CD4-positive, alpha-beta memory T cell (primary cell): Measurements from ENCODE around the gene TBC1D14. TPM values are rescaled to one million over a fixed set of nuclear protein-coding genes. Genes with fewer than 3 reads are reported as not detected.

ENCODE experiments used
- CTCF ChIA-PET: fragments of 350-600 bp; sonication (Branson Sonifier 250); formaldehyde crosslinking; loops from one replicate; lab custom pipeline; 2021; ENCODE audit warnings: inconsistent platforms; ENCODE audit not compliant: partially characterized antibody; lab: Charles Lee
- POLR2A ChIA-PET: fragments of 350-600 bp; sonication (Branson Sonifier 250); formaldehyde crosslinking; loops from one replicate; lab custom pipeline; 2021; ENCODE audit not compliant: partially characterized antibody; lab: Charles Lee
- DNase-seq, 5 donors: peaks; one replicate each; pipeline versions ENCODE4 v3.0.0 to v3.0.0-alpha.2; 2020 to 2022; ENCODE audit warnings: mixed read lengths in 1 of 5
- H3K27ac ChIP-seq: one replicate; pipeline ENCODE4 v1.7.0; 2013; ENCODE audit warnings: low read depth, low read length
- H3K27me3 ChIP-seq: 2 replicates; pipeline ENCODE4 v1.7.0; 2013; ENCODE audit warnings: mild to moderate bottlenecking, low read length, moderate library complexity; ENCODE audit not compliant: insufficient read depth
- H3K36me3 ChIP-seq: 2 replicates; pipeline ENCODE4 v1.7.0; 2013; ENCODE audit warnings: mild to moderate bottlenecking, low read length, moderate library complexity; ENCODE audit not compliant: insufficient read depth
- H3K4me1 ChIP-seq: 2 replicates; pipeline ENCODE4 v1.7.0; 2013; ENCODE audit warnings: mild to moderate bottlenecking, low read length, moderate library complexity; ENCODE audit not compliant: insufficient read depth
- H3K4me3 ChIP-seq, 2 donors: one replicate each; pipeline ENCODE4 v1.7.0; 2013; ENCODE audit warnings: low read length in 2 of 2, mild to moderate bottlenecking in 1 of 2
- H3K9me3 ChIP-seq, 2 donors: one replicate each; pipeline ENCODE4 v1.7.0; 2013; ENCODE audit warnings: low read length in 2 of 2, control low read depth in 1 of 2; ENCODE audit not compliant: control insufficient read depth in 1 of 2
- H3K27ac Mint-ChIP-seq, 7 donors: one replicate each; pipeline ENCODE4 v1.8.0; 2020 to 2021; ENCODE audit warnings: mixed read lengths in 7 of 7, mild to moderate bottlenecking in 6 of 7, inconsistent platforms in 3 of 7, moderate library complexity in 3 of 7
- H3K27me3 Mint-ChIP-seq, 2 donors: one replicate each; pipeline ENCODE4 v1.8.0; 2020 to 2021; ENCODE audit warnings: mixed read lengths in 2 of 2
- H3K36me3 Mint-ChIP-seq, 2 donors: one replicate each; pipeline ENCODE4 v1.8.0; 2020 to 2021; ENCODE audit warnings: mixed read lengths in 2 of 2, inconsistent platforms in 1 of 2, mild to moderate bottlenecking in 1 of 2
- H3K4me1 Mint-ChIP-seq, 4 donors: one replicate each; pipeline ENCODE4 v1.8.0; 2020 to 2021; ENCODE audit warnings: mixed read lengths in 4 of 4, mild to moderate bottlenecking in 1 of 4
- H3K4me3 Mint-ChIP-seq, 8 donors: one replicate each; pipeline ENCODE4 v1.8.0; 2020 to 2021; ENCODE audit warnings: mixed read lengths in 8 of 8, mild to moderate bottlenecking in 7 of 8, moderate library complexity in 6 of 8, inconsistent platforms in 3 of 8
- H3K9me3 Mint-ChIP-seq, 8 donors: one replicate each; pipeline ENCODE4 v1.8.0; 2020 to 2021; ENCODE audit warnings: mixed read lengths in 8 of 8, mild to moderate bottlenecking in 5 of 8, inconsistent platforms in 3 of 8, moderate library complexity in 1 of 8
- intact Hi-C: fragments of 100-400 bp; cut with micrococcal nuclease; formaldehyde crosslinking; loops from one replicate; pipeline ENCODE4 v1.15.1; 2023
- polyA plus RNA-seq, 2 donors: library from polyadenylated mRNA; unstranded; fragments of 300-500 nt; fragmentation: Illumina TruSeq; gene quantifications; one replicate each; pipeline ENCODE4 v1.2.3, GENCODE V29; 2021
- total RNA-seq, 2 experiments: library from RNA; stranded (reverse); gene quantifications; one replicate each; pipeline ENCODE4 v1.2.3, GENCODE V29; 2021

Gene TBC1D14
- total and polyA plus RNA-seq, 4 experiments from 2014 or later, result 40.7 to 80.7 (median 63.0) TPM

DNA sequence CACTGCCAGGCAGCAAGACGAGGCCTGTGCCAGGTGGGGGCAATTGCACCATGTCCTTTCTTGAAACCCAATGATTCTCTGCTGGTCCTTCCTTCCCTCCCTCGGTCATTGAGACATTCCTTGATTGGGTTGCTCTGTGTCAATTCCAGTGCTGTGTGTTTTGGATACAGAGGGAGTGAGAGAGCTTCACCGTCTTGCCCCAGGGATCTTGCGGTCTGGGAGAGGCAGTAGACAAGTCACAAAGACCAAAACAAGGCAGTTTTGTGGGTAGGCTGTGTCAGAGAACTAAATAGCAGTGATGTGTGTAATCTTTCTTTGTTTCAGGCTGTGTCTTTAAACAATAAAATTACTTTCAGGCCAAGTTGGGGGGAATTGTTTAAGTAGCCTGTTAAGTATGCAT lies 94.7 kb downstream of the TBC1D14 start:
- H3K4me1 Mint-ChIP-seq, result peaks cover 4 to 13% (median 5%) of the 10 kb centered on the region in 4 donors
- POLR2A ChIA-PET, result interaction anchor here (1.0 kb wide), 1 partner anchor 16 kb away, joined by 4 read pairs; no protein-coding TSS in a partner anchor
- peak overlapping the region in 2 of 7 donors; percentile 57 to 70 for H3K27ac Mint-ChIP-seq
- no peaks in the 10 kb centered on the region for H3K27me3 Mint-ChIP-seq
- Histone ChIP-seq H3K9me3 (no peaks in the 10 kb centered on the region), H3K4me3 (no peak overlapping the region), H3K36me3 (peaks cover 64% of the 10 kb centered on the region), H3K4me1 (peaks cover 6% of the 10 kb centered on the region), H3K27me3 (no peaks in the 10 kb centered on the region), H3K27ac (no peak overlapping the region)
- CTCF ChIA-PET, result interaction anchor here (0.8 kb wide), 1 partner anchor 131 kb away, joined by 4 read pairs; no protein-coding TSS in a partner anchor
- H3K9me3 Mint-ChIP-seq, result peaks cover 0 to 2% (median 0%) of the 10 kb centered on the region in 8 donors
- no peak for DNase-seq
- intact Hi-C loops, result no loop called here
- peaks cover 54 to 76% of the 10 kb centered on the region in 2 donors for H3K36me3 Mint-ChIP-seq
- no peak overlapping the region for H3K4me3 Mint-ChIP-seq

GRCh38 chr4:7005571-7005970 lies 95.9 kb downstream of the TBC1D14 start:
- no peaks in the 10 kb centered on the region for H3K27me3 Mint-ChIP-seq
- ChIA-PET CTCF (interaction anchor here (1.2 to 1.5 kb wide), 2 partner anchors 13 to 32 kb away, joined by 3 read pairs; no protein-coding TSS in a partner anchor), POLR2A (interaction anchor here (1.0 kb wide), 1 partner anchor 37 kb away, joined by 3 read pairs; no protein-coding TSS in a partner anchor)
- Histone ChIP-seq H3K36me3 (peaks cover 62% of the 10 kb centered on the region), H3K4me3 (no peak overlapping the region), H3K27me3 (no peaks in the 10 kb centered on the region), H3K4me1 (no peaks in the 10 kb centered on the region), H3K27ac (no peak overlapping the region), H3K9me3 (no peaks in the 10 kb centered on the region)
- intact Hi-C loops, result no loop called here
- no peak for DNase-seq
- H3K4me1 Mint-ChIP-seq, result peaks cover 0 to 6% (median 3%) of the 10 kb centered on the region in 4 donors
- peak overlapping the region in 1 of 8 donors; percentile 31 for H3K4me3 Mint-ChIP-seq
- peaks cover 51 to 76% of the 10 kb centered on the region in 2 donors for H3K36me3 Mint-ChIP-seq
- no peak overlapping the region for H3K27ac Mint-ChIP-seq
- H3K9me3 Mint-ChIP-seq, result peaks cover 0 to 2% (median 0%) of the 10 kb centered on the region in 8 donors

DNA sequence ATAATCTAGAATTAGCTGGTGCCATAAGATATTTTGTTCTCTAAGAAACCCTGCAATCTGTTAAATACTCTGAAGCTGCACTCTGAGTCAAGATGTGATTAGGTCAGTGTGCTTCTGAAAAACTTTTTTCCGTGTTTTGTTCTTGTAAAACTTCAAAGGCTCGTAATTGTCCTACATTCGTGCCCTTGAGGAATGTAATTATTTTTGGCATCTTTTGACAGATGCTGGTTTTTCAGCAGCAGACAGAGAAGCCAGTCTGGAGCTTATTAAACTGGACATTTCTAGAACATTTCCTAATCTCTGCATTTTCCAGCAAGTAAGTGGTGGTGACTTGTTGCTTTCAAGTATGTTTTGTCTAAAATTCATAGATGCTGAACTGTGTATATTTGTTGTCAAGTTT lies 96.8 kb downstream of the TBC1D14 start:
- H3K27ac Mint-ChIP-seq, result peak overlapping the region in 3 of 7 donors; percentile 11 to 34 (median 22)
- Histone ChIP-seq H3K27me3 (no peaks in the 10 kb centered on the region), H3K4me1 (no peaks in the 10 kb centered on the region), H3K36me3 (peaks cover 62% of the 10 kb centered on the region), H3K4me3 (no peak overlapping the region), H3K27ac (no peak overlapping the region), H3K9me3 (no peaks in the 10 kb centered on the region)
- H3K9me3 Mint-ChIP-seq, result peaks cover 0 to 2% (median 0%) of the 10 kb centered on the region in 8 donors
- ChIA-PET POLR2A (interaction anchor here (1.0 kb wide), 1 partner anchor 36 kb away, joined by 3 read pairs; no protein-coding TSS in a partner anchor), CTCF (interaction anchor here (1.2 to 1.5 kb wide), 2 partner anchors 14 to 32 kb away, joined by 3 read pairs; no protein-coding TSS in a partner anchor)
- H3K4me3 Mint-ChIP-seq, result no peak overlapping the region
- H3K27me3 Mint-ChIP-seq, result no peaks in the 10 kb centered on the region
- intact Hi-C loops, result no loop called here
- H3K36me3 Mint-ChIP-seq, result peaks cover 49 to 76% of the 10 kb centered on the region in 2 donors
- H3K4me1 Mint-ChIP-seq, result peaks cover 0 to 6% (median 2%) of the 10 kb centered on the region in 4 donors
- no peak for DNase-seq

DNA sequence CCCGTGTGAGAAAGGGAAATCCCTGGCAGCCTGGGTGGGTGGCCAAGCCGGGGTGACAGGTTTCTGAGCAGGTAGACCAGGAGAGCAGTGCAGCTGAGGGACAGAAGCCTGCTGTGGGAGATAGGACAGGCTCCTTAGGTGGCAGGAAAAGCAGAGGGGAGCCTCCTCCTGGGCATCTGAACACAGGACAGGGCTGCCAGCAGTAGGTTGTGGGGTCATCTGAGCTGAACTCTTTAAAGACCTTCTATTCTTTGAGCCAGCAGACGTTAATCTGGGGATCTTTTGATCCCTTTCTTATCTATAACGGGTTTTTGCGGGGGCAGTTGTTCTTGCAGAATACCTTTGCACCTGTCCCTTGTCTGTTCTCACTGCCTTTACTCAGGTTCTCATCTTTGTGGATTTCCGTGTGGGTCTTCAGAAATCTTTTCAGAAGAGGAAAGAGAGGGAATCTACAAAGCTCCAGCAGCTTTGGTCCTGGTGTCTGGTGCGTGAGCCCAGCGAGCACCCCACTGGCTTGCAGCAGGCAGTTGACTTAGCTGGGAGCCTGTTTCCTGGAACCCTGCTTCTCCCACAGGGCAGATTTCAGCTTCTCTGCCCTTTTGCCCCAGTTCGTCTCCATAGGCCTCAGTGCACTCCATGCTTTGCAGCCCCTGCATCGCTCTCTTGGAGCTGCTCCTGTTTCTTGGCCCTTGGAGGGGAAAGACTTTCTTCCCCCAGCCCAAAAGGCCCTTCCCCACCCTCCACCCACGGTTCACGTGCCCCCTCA lies 97.7 kb downstream of the TBC1D14 start:
- Mint-ChIP-seq H3K36me3 (peaks cover 40 to 70% of the 10 kb centered on the region in 2 donors), H3K27ac (peak overlapping the region in 2 of 7 donors; percentile 30 to 64), H3K9me3 (peaks cover 0 to 2% (median 0%) of the 10 kb centered on the region in 8 donors), H3K4me3 (no peak overlapping the region), H3K4me1 (peaks cover 0 to 6% (median under 1%) of the 10 kb centered on the region in 4 donors), H3K27me3 (no peaks in the 10 kb centered on the region)
- Histone ChIP-seq H3K4me3 (no peak overlapping the region), H3K27ac (no peak overlapping the region), H3K4me1 (no peaks in the 10 kb centered on the region), H3K9me3 (no peaks in the 10 kb centered on the region), H3K36me3 (peaks cover 56% of the 10 kb centered on the region), H3K27me3 (no peaks in the 10 kb centered on the region)
- CTCF ChIA-PET, result interaction anchor here (0.8 to 0.9 kb wide), 2 partner anchors 34 to 63 kb away, joined by 3 read pairs; no protein-coding TSS in a partner anchor
- DNase-seq, result no peak
- intact Hi-C loops, result no loop called here
- POLR2A ChIA-PET, result no interaction called here

GRCh38 chr4:7007944-7008343 lies 98.3 kb downstream of the TBC1D14 start:
- H3K4me3 ChIP-seq, result no peak overlapping the region

DNA sequence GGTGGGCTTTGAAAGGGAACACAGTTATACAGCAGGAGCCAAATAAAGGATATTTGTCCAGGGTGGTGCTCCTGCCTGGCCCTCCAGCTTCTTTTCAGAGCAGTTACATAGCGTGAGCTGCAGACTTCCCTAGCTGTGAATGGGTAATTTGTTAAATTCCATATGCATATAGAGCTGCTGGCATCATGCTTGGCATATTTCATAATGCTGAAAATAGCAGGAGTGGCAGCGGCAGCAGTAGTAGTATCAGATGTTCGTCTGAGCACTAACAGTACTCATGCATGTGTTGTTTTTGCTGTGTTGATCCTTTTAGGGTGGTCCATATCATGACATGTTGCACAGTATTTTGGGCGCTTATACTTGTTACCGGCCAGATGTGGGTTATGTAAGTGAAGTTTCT lies 99.9 kb downstream of the TBC1D14 start:
- H3K36me3 ChIP-seq, result peaks cover 52% of the 10 kb centered on the region
- no peak for DNase-seq
- no peak overlapping the region for H3K27ac ChIP-seq
- Mint-ChIP-seq H3K9me3 (no peaks in the 10 kb centered on the region), H3K27ac (peak overlapping the region in 1 of 7 donors; percentile 10), H3K4me1 (peaks cover 0 to 3% (median 0%) of the 10 kb centered on the region in 4 donors), H3K4me3 (no peak overlapping the region), H3K27me3 (no peaks in the 10 kb centered on the region), H3K36me3 (peaks cover 38 to 72% of the 10 kb centered on the region in 2 donors)
- ChIA-PET CTCF (interaction anchor here (1.4 kb wide), 1 partner anchor 62 kb away, joined by 4 read pairs; no protein-coding TSS in a partner anchor), POLR2A (no interaction called here)
- H3K27me3 ChIP-seq, result no peaks in the 10 kb centered on the region
- no peaks in the 10 kb centered on the region for H3K4me1 ChIP-seq
- intact Hi-C loops, result no loop called here
- H3K9me3 ChIP-seq, result no peaks in the 10 kb centered on the region
- H3K4me3 ChIP-seq, result no peak overlapping the region

More at GRCh38 chr4:7007944-7008343, 98.3 kb downstream of the TBC1D14 start:
- H3K9me3 ChIP-seq, result no peaks in the 10 kb centered on the region
- Mint-ChIP-seq H3K27me3 (no peaks in the 10 kb centered on the region), H3K9me3 (peaks cover 0 to 2% (median 0%) of the 10 kb centered on the region in 8 donors), H3K4me3 (no peak overlapping the region), H3K27ac (peak overlapping the region in 2 of 7 donors; percentile 19 to 72), H3K36me3 (peaks cover 37 to 68% of the 10 kb centered on the region in 2 donors), H3K4me1 (peaks cover 0 to 6% (median 0%) of the 10 kb centered on the region in 4 donors)
- ChIA-PET POLR2A (no interaction called here), CTCF (interaction anchor here (0.8 to 0.9 kb wide), 2 partner anchors 34 to 63 kb away, joined by 3 read pairs; no protein-coding TSS in a partner anchor)
- no peaks in the 10 kb centered on the region for H3K27me3 ChIP-seq
- no peaks in the 10 kb centered on the region for H3K4me1 ChIP-seq
- no peak overlapping the region for H3K27ac ChIP-seq
- DNase-seq, result no peak
- H3K36me3 ChIP-seq, result peaks cover 52% of the 10 kb centered on the region
- intact Hi-C loops, result no loop called here

- Mint-ChIP-seq H3K4me3 (no peak overlapping the region), H3K36me3 (peaks cover 42 to 76% of the 10 kb centered on the region in 2 donors), H3K9me3 (peaks cover 0 to 2% (median 0%) of the 10 kb centered on the region in 8 donors), H3K27ac (no peak overlapping the region), H3K27me3 (no peaks in the 10 kb centered on the region), H3K4me1 (peaks cover 0 to 2% (median 0%) of the 10 kb centered on the region in 4 donors)
- no peaks in the 10 kb centered on the region for H3K4me1 ChIP-seq
- CTCF ChIA-PET, result interaction anchor here (1.3 kb wide), 1 partner anchor 26 kb away, joined by 4 read pairs; no protein-coding TSS in a partner anchor
- no peak overlapping the region for H3K27ac ChIP-seq
- intact Hi-C loops, result no loop called here
- H3K27me3 ChIP-seq, result no peaks in the 10 kb centered on the region
- H3K36me3 ChIP-seq, result peaks cover 68% of the 10 kb centered on the region
- POLR2A ChIA-PET, result no interaction called here
- H3K9me3 ChIP-seq, result no peaks in the 10 kb centered on the region
- H3K4me3 ChIP-seq, result no peak overlapping the region
- DNase-seq, result no peak
Measured at GRCh38 chr4:7013175-7013574, 103.5 kb downstream of the TBC1D14 start.
